ENCODE measurements around the gene SMAD7.

SMAD7 gene

DNA sequence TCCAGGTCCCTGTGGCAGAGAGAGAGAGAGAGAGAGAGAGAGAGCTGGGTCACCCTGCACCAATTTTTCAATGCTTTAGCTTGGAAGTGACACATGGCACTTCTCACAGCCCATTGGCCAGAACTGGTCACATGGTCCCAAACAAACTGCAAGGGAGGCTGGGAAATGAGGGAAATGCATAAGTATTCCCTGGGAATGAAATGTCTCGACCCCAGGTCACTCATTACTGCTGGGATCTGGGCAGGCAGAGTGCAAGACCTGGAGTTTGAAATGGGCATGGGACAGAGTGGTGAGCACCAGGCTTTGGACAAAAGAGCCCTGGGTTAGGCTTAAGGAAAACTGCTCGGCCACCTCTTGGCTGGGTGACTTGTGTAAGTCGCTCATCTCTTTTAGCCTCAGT lies 37.0 kb downstream of the SMAD7 start:
- DNase-seq, result no peak

DNA sequence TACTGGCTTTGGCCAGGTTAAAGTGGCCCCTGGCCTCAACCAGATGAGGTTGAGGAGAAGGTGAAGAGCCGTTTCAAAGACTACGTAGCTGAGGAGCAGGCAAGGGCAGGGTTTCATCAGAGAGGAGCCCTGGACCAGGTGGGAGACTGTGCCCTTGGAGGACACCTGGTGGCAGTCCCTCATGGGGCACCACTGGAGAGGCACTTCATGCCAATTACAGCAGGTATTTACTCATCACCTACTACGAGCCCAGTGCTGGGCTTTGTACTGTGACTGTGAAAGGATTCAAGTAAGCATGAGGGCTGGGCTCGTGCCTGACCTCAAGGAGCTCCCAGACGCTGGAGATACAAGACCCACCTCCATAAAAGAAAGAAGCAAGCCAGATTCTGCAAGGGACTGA lies 37.6 kb downstream of the SMAD7 start:
- peak; percentile 36 for DNase-seq

- DNase-seq, result no peak
Observed at GRCh38 chr18:48910972-48911545, 39.7 kb downstream of the SMAD7 start.

DNA sequence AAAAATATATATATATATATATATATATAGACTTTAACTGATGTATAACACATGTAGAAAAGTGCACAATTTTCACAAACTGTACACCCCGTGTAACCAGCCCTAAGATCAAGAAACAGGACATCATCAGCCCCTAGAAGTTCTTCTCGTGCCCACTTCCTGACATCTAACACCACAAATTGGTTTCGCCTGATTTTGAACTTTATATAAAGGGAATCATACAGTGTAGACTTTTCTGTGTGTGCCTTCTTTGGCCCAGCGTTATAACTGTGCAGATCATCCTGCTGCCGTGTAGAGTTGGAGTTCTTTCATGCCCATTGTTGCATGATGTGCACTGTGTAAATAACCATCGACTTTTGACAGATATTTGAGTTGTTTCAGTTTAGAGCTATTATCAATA lies 41.0 kb downstream of the SMAD7 start:
- DNase-seq, result no peak

GRCh38 chr18:48908916-48909315 lies 41.8 kb downstream of the SMAD7 start:
- no peak for DNase-seq

DNA sequence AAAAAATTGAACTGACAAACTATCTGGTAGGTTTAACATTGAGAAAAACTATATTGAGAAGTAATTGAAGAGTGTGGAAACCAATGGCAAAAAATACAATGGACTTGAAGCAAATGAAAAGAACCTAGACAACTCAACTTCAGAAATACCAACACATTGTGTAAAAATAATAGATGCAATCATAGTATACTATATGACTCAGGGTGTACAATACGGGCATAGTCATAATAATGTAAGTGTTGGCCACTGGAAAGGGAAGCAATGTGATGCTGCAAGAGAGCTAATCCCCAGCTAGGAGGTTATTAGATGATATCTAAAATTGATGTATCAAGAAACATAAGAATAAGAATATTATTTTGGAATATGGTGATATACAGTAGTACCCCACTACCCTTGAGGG lies 45.3 kb downstream of the SMAD7 start:
- no peak for DNase-seq

DNA sequence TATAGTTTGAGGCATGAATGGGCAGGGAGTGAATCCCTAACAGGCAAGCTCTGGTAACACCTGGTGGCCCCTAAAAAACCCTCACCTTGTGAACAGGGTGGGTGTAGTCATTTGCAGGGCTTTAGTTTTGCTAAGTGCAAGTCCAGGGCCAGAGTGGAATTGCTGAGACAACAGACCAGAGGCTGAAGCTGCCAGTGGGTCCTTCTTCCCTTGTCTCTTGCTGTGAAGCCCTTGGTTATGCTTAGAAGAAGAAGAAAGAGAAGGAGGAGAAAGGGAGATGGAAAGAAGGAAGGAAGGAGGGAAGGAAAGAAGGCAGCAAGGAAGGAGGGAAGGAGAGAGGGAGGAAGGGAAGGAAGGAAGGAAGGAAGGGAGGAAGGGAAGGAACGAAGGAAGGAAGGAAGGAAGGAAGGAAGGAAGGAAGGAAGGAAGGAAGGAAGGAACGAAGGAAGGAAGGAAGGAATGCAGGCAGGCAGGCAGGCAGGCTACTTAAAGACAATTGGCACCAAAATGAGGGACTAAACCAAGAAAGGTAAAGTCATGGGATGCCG lies 45.8 kb downstream of the SMAD7 start:
- DNase-seq, result no peak

DNA sequence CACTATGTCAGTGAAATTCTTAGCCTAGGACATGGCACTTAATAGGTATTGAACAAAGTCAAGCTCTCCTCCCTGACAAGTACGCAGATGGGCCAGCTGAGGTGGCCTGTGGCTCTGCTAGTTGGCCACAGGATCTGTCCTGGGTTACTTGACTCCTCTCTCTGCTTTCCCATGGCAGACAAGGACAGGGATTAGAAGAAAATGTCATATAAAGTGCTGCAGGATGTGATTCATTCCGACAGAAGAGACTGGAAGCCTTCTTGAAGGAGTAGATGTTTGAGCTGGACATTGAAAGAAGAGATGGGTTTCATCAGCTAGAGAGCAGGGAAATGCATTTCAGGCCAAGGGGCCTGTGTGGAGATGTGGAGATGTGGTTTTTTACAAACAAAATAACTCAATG lies 46.7 kb downstream of the SMAD7 start:
- DNase-seq, result no peak

GRCh38 chr18:48902856-48903601 lies 47.7 kb downstream of the SMAD7 start:
- DNase-seq, result no peak

- DNase-seq, result peak; percentile 95
Observed at GRCh38 chr18:48902023-48902855, 48.5 kb downstream of the SMAD7 start.

DNA sequence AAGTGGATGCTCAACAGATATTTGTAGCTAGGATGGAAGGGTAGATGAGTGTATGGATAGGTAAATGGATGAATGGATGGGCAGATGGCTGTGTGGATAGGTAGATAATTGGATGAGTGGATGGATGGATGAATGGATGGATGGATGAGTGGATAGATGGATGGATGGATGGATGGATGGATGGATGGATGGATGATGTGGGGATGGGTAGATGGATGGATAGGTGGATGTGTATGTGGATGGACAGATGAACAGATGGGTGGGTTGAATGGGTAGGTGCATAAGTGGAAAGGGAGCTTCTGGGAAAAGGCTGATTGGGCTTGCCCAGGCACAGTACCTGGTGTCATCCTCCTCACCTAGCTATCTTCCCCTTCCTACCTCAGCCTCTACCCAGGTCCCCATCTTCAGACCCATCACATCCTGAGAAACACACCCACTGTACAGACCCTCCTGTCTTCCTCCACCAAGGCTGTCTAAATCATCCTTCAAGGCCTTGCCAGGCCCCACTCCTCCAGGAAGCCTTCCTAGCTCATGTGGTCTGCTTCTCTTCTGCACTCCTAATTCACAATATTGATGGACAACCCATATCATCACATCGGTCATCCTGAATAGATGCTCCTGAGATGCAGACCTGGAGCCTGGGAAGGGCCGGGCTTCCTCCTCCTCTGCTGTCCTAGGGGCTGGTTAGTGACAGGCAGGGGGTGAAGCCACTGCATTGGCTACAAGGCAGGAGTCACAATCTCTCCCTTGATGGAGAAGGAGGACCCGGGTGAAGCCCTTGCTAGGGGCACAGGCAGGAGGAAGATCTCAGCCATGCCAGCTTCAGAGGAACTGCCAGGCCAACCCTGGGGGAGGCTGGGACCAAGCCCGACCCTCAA lies 49.4 kb downstream of the SMAD7 start:
- peak; percentile 66 for DNase-seq

DNA sequence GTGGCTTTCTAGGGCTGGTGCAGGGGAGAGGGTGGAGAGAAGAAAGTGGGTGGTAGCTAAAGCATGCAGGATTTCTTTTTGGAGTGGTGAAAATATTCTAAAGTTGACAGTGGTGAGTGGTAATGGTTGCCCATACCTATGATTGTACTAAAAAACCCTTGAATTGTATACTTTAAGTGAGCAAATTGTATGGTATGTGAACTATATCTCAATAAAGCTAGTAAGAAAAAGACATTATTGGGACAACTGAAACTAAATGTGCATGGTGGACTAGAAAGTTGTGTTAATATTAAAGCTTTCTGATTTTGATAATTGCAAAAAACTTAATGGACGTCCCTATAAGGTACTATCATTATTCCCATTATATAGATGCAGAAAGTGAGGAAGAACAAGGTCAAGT lies 50.3 kb downstream of the SMAD7 start:
- no peak for DNase-seq

GRCh38 chr18:48899558-48900174 lies 51.1 kb downstream of the SMAD7 start:
- DNase-seq, result no peak

GRCh38 chr18:48898521-48898920 lies 52.2 kb downstream of the SMAD7 start:
- no peak for DNase-seq

GRCh38 chr18:48897531-48897930 lies 53.2 kb downstream of the SMAD7 start:
- DNase-seq, result no peak

GRCh38 chr18:48896875-48897511 lies 53.8 kb downstream of the SMAD7 start:
- no peak for DNase-seq

GRCh38 chr18:48896326-48896874 lies 54.4 kb downstream of the SMAD7 start:
- no peak for DNase-seq

- DNase-seq, result no peak
Observed at GRCh38 chr18:48894799-48895346, 55.9 kb downstream of the SMAD7 start.

- peak; percentile 71 for DNase-seq
Observed at GRCh38 chr18:48893608-48894600, 56.9 kb downstream of the SMAD7 start.
